Left hindlimb (tissue), 1 donor: ENCODE data around the gene A2ML1.
"Not testable (repeated sequence)": the region's sequence is repeated elsewhere in the genome, so short reads cannot be mapped to it uniquely, and the experiment has no call there.

Experiments used
- DNase-seq: peaks from one replicate; pipeline ENCODE4 v3.0.0-alpha.2; 2018

Gene A2ML1

GRCh38 chr12:8860165-8860961 is 37.9 kb downstream of the A2ML1 start:
- DNase-seq: no peak

- no peak for DNase-seq
Observed at GRCh38 chr12:8866429-8866828, 44.0 kb downstream of the A2ML1 start.

DNA sequence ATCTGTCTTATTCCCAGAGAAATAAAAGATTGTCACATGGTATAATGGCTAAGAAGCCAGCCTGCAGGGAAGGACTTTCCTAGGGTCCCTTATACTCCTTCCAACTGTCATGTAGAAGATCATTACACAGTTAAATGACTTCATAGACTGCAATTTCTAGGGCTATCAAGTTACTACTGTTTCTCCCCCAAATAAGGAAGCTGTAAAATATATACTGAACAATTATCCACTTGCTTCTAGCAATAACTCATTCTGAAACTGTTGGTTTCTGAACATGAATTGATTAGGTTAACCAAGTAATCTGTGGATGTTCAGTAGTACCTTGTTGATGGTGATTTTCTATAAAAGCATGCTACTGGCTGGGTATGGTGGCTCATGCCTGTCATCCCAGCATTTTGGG is 44.6 kb downstream of the A2ML1 start:
- DNase-seq: no peak

- DNase-seq: no peak
Observed at GRCh38 chr12:8867786-8868185, 45.4 kb downstream of the A2ML1 start.

- DNase-seq: no peak
Observed at GRCh38 chr12:8870586-8870985, 48.2 kb downstream of the A2ML1 start.

GRCh38 chr12:8871068-8871467 is 48.6 kb downstream of the A2ML1 start:
- DNase-seq: no peak

- DNase-seq: no peak
Observed at GRCh38 chr12:8876887-8877286, 54.5 kb downstream of the A2ML1 start.

DNA sequence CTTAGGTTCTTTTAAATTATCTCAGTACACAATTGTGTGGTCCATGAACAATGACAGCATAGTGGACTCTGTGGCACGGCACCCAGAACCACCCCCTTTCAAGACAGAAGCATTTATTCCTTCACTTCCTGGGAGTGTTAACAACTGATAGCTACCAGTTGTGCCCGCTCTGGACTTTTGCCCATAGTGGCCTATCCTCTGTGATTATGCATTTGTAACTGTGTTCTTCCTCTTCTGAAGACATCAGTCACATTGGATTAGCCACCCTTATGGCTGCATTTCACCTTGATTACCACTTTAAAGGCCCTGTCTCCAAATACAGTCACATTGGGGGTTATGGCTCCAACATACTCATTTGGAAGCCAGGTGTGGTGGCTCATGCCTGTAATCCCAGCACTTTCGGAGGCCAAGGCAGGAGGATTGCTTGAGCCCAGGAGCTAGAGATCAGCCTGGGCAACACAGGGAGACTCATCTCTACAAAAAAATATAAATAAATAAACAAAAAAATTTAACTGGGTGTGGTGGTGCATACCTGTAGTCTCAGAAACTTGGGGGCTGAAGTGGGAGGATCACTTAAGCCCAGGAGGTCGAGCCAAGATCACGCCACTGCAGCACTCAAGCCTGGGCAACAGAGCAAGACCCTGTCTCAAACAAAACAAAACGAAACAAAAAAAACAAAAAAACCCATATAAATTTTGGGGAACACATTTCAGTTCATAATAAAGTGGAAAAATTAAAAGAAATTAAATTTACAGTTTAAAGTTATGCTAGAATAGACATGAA is 64.3 kb downstream of the A2ML1 start:
- DNase-seq: no peak

DNA sequence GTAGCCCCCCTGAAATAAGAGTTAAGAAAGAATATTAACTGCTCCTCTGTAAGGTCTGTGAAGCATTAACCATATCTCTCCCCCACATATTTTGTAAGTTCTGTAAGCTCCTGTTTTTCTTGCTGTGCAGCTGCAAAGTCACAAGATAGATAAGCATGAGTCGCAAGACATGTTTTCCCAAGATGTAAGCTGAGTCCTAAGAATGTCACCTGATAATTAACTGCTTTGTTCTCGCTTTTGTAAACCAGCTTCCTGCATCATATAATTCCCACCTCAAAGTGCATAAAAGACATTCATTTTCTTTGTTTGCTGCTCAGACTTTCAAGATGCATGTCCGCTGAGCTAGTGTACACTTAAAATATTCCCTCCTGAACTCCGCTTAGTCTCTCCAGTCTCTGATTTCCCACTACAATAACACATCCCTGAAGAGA is 64.9 kb downstream of the A2ML1 start:
- no peak for DNase-seq

DNA sequence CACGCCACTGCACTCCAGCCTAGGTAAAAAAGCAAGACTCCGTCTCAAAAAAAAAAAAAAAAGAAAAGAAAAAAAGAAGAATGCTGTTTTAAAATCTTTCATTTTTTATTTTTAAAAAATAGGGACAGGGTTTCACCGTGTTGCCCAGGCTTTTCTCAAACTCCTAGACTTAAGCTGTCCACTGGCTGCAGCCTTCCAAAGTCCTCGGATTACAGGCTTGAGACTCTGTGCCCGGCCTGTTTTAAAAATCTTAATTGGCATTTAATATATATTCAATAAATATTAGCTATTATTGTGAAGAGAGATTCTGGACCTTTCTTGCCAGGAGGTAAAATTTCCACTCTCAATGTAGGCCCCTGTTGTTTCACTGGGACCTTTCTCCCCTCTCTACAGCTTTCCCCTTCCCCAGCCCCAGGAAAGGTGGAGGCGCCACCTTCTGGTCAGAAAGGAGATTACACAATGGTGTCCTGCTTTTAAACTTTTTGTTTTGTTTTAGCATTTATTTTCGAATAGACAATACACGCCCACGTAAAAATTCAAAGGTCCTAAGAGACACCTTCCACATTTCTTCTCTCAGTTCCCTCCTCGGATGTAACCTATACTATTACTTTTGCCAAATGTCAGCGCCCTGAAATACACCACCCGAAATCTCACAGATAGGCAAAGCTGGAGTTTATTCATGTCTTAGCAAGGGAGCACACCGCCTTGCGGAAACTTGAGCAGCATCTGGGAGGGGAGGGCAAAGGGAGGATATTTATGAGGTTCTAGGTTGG is 68.1 kb downstream of the A2ML1 start:
- peak; percentile 68 for DNase-seq

DNA sequence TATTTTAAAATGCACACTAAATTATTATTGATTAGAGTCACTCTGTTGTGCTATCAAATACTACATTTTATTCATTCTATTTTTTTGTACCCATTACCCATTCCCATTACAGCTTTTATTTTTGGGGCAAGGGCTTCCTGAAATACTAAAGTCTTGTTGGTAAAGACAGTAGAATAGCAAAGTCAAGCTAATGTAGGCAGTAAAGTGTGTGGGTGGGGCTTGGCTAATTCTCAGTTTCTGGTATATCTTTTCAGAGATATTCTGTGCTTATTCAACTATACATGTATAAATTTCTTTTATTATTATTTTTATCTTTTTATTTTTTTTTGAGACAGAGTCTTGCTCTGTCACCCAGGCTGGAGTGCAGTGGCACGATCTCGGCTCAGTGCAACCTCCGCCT is 69.6 kb downstream of the A2ML1 start:
- DNase-seq: no peak

GRCh38 chr12:8894378-8894777 is 72.0 kb downstream of the A2ML1 start:
- DNase-seq: no peak

DNA sequence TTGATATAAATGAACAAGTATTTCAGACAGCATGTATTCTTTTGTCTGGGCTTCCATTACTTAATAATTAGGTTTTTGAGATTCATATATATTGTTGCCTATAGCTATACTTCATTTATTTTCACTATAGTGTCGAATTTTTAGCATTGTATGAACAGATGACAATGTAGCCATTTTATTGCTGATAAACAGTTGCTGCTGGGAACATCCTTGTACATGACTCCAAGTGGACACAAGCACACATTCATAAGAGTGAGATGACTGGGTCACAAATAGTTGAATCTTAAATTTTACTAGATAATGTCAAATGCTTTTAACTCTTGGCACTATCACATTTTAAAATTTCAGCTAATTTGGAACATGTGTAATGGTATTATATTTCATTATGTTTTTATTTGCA is 72.6 kb downstream of the A2ML1 start:
- DNase-seq: no peak

DNA sequence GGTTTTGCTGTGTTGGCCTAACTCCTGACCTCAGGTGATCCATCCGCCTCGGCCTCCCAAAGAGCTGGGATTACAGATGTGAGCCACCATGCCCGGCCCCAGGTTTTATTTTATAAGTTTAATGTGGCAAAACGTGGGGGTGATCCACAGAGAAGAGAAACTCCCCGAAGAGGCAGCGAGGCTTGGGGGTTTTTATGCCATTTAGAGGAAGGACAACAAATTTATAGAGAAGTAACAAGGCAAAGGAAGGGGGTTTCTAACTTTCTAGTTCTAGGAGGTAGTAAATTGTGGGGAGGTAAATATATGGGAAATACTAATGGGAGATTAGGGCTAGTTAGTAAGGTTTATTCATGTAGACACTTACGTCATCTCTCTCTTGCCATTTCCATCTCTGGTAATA is 74.7 kb downstream of the A2ML1 start:
- no peak for DNase-seq

DNA sequence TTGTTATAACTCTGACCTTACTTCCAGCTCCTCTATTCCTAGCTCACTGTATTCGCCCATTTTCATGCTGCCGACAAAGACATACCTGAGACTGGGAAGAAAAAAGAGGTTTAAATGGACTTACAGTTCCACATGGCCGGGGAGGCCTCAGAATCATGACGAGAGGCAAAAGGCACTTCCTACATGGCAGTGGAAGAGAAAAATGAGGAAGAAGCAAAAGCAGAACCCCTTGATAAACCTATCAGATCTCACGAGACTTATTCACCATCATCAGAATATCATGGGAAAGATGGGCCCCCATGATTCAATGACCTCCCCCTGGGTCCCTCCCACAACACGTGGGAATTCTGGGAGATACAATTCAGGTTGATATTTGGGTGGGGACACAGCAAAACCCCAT is 77.4 kb downstream of the A2ML1 start:
- DNase-seq: no peak

GRCh38 chr12:8902703-8903102 is 80.3 kb downstream of the A2ML1 start:
- DNase-seq: not testable (repeated sequence)

DNA sequence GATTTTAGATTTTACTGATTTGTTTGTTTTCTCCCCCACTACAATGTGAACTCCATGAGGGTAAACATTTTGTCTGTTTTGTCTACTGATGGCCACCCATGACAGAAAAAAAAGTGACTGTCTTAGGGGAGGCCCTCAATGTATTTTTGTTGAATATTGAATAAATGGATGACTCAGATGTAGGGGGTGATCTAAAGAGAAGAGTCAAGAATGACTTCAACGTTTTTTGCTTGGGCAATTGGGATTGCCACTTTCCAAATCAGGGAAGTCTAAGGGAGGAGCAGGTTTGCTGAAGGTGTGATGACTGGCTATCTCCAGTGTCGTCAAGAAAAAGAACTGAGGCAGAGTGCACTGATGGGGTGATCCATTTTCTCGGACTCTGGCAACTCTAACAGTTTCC is 81.2 kb downstream of the A2ML1 start:
- no peak for DNase-seq

GRCh38 chr12:8904665-8905064 is 82.2 kb downstream of the A2ML1 start:
- no peak for DNase-seq

GRCh38 chr12:8905546-8905945 is 83.1 kb downstream of the A2ML1 start:
- no peak for DNase-seq

DNA sequence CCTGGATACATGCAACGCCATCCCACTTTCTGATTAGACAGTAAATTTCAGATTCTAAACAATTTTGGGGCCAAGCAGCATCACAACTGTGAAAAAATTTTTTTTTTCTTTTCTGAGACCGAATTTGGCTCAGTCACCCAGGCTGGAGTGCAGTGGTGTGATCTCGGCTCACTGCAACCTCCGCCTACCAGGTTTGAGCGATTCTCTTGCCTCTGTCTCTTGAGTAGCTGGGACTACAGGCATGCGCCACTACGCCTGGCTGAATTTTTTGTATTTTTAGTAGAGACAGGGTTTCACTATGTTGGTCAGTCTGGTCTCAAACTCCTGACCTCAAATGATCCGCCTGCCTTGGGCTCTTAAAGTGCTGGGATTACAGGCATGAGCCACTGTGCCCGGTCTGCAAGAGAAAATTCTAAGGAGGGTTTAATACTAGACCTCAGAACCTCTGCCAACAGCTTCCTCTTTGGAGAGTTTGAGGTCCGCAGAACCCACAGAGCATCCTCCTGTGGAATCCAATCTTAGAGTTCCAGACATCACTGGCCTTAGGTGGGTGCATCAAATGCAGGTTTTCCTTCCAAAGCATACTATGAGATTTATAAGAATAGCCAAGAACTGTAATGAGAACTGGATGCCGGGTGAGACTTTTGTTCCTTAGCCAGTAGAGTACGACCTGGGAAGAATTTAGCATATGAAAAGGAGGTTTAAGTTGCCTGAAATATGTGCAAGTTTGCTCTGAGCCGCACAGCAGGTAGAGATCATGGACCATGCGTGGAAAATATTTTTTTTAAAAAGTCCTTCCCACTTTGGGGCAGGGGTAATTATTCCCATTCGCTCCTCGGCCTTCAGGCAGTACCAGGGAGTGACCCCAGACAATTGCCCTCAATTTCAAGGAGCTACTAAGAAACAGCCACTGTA is 84.1 kb downstream of the A2ML1 start:
- DNase-seq: peak; percentile 33

- DNase-seq: no peak
Observed at GRCh38 chr12:8907513-8907912, 85.1 kb downstream of the A2ML1 start.

DNA sequence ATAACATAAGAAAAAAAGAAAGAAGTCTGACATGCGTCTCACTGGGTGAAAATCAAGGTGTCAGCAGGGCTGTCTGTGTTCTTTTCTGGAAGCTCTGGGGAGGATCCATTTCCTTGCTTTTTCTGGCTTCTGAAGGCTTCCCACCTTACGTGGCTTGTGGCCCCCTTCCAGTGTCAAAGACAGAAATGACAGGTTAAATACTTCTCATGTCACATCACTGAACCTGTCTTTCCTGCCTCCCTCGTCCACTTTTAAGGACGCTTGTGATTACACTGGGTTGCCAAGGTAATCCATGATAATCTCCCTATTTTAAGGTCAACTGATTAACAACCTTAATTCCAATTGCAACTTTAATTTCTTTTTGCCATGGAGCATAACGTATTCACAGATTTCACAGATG is 87.3 kb downstream of the A2ML1 start:
- DNase-seq: no peak
